Measurements from ENCODE around the gene SHROOM3. TPM values are rescaled to one million over a fixed set of nuclear protein-coding genes. Genes with fewer than 3 reads are reported as not detected.

The SHROOM3 gene
- total RNA-seq, 1 donor from 2014 or later = 62.0 TPM

GRCh38 chr4:76772498-76773106 is 337.6 kb downstream of the SHROOM3 start:
- no peaks in the 10 kb centered on the region for H3K27me3 ChIP-seq (ENCODE audit: low read depth)
- intact Hi-C loops (cut with DNase I) = no loop called here
- no peaks in the 10 kb centered on the region for H3K9me3 ChIP-seq
- ATAC-seq = no peak
- no peak for DNase-seq
- no peak overlapping the region for H3K27ac ChIP-seq
- TF ChIP-seq CTCF (IDR thresholded peaks at IDR 0.05) = no peak
- H3K4me3 ChIP-seq = no peak overlapping the region
- peaks cover 24% of the 10 kb centered on the region for H3K36me3 ChIP-seq
- H3K4me1 ChIP-seq = no peaks in the 10 kb centered on the region

GRCh38 chr4:76773766-76774165 is 338.7 kb downstream of the SHROOM3 start:
- no peaks in the 10 kb centered on the region for H3K27me3 ChIP-seq (ENCODE audit: low read depth)
- H3K4me3 ChIP-seq = no peak overlapping the region
- TF ChIP-seq CTCF (IDR thresholded peaks at IDR 0.05) = no peak
- no peaks in the 10 kb centered on the region for H3K9me3 ChIP-seq
- no peak overlapping the region for H3K27ac ChIP-seq
- ATAC-seq (no peak), DNase-seq (no peak)
- intact Hi-C loops (cut with DNase I) = no loop called here
- peaks cover 26% of the 10 kb centered on the region for H3K36me3 ChIP-seq
- no peaks in the 10 kb centered on the region for H3K4me1 ChIP-seq

- DNase-seq (no peak), ATAC-seq (no peak)
- intact Hi-C loops (cut with DNase I) = no loop called here
- Histone ChIP-seq H3K4me1 (no peaks in the 10 kb centered on the region), H3K27ac (no peak overlapping the region), H3K4me3 (no peak overlapping the region), H3K27me3 (ENCODE audit: low read depth) (no peaks in the 10 kb centered on the region), H3K9me3 (no peaks in the 10 kb centered on the region), H3K36me3 (peaks cover 14% of the 10 kb centered on the region)
- TF ChIP-seq CTCF (IDR thresholded peaks at IDR 0.05) = no peak
These were observed 344.9 kb downstream of the SHROOM3 start for GRCh38 chr4:76779740-76780459.

GRCh38 chr4:76780781-76781697 is 346.0 kb downstream of the SHROOM3 start:
- no peak for TF ChIP-seq CTCF (IDR thresholded peaks at IDR 0.05)
- intact Hi-C loops (cut with DNase I) = no loop called here
- no peak overlapping the region for H3K4me3 ChIP-seq
- DNase-seq = no peak
- no peak overlapping the region for H3K27ac ChIP-seq
- no peaks in the 10 kb centered on the region for H3K9me3 ChIP-seq
- no peak for ATAC-seq
- H3K36me3 ChIP-seq = peaks cover 14% of the 10 kb centered on the region
- no peaks in the 10 kb centered on the region for H3K27me3 ChIP-seq (ENCODE audit: low read depth)
- no peaks in the 10 kb centered on the region for H3K4me1 ChIP-seq

GRCh38 chr4:76781698-76782595 is 346.9 kb downstream of the SHROOM3 start:
- H3K4me3 ChIP-seq = no peak overlapping the region
- H3K36me3 ChIP-seq = peaks cover 14% of the 10 kb centered on the region
- intact Hi-C loops (cut with DNase I) = no loop called here
- ATAC-seq (peak; percentile 34 to 66), DNase-seq (no peak)
- no peaks in the 10 kb centered on the region for H3K9me3 ChIP-seq
- TF ChIP-seq CTCF (IDR thresholded peaks at IDR 0.05) = no peak
- no peaks in the 10 kb centered on the region for H3K4me1 ChIP-seq
- H3K27ac ChIP-seq = no peak overlapping the region
- no peaks in the 10 kb centered on the region for H3K27me3 ChIP-seq (ENCODE audit: low read depth)
